HG03469 (cell line): ENCODE measurements around the gene RFFL.
"Not testable (repeated sequence)": the region's sequence is repeated elsewhere in the genome, so short reads cannot be mapped to it uniquely, and the experiment has no call there.

Experiments used
- ATAC-seq: cut with Tn5 transposase; IDR thresholded peaks from one replicate; pipeline ENCODE4 v1.9.1; 2021; ENCODE audit warnings: mild to moderate bottlenecking, moderate library complexity, moderate number of reproducible peaks; ENCODE audit not compliant: unreplicated experiment

RFFL gene

GRCh38 chr17:35010093-35010492, 53.4 kb downstream of the RFFL start:
- ATAC-seq = no peak

- no peak for ATAC-seq
Measured at GRCh38 chr17:35006961-35007360, 56.5 kb downstream of the RFFL start.

GRCh38 chr17:35006345-35006744, 57.2 kb downstream of the RFFL start:
- no peak for ATAC-seq

- ATAC-seq = no peak
Measured at GRCh38 chr17:35003778-35004177, 59.7 kb downstream of the RFFL start.

- no peak for ATAC-seq
Measured at GRCh38 chr17:35002876-35003551, 60.5 kb downstream of the RFFL start.

- no peak for ATAC-seq
Measured at GRCh38 chr17:35001549-35001948, 62.0 kb downstream of the RFFL start.

- not testable (repeated sequence) for ATAC-seq
Measured at GRCh38 chr17:35000965-35001364, 62.5 kb downstream of the RFFL start.

GRCh38 chr17:34999456-34999855, 64.1 kb downstream of the RFFL start:
- ATAC-seq = no peak

- no peak for ATAC-seq
Measured at GRCh38 chr17:34998205-34998604, 65.3 kb downstream of the RFFL start.

GRCh38 chr17:34997355-34997862, 66.1 kb downstream of the RFFL start:
- ATAC-seq = no peak

- ATAC-seq = no peak
Measured at GRCh38 chr17:34996422-34997285, 66.9 kb downstream of the RFFL start.

- no peak for ATAC-seq
Measured at GRCh38 chr17:34993031-34993430, 70.5 kb downstream of the RFFL start.

GRCh38 chr17:34991606-34992005, 71.9 kb downstream of the RFFL start:
- ATAC-seq = no peak

GRCh38 chr17:34990921-34991365, 72.6 kb downstream of the RFFL start:
- ATAC-seq = no peak

GRCh38 chr17:34989473-34989872, 74.0 kb downstream of the RFFL start:
- ATAC-seq = no peak

- ATAC-seq = no peak
Measured at GRCh38 chr17:34988644-34989043, 74.9 kb downstream of the RFFL start.

GRCh38 chr17:34987232-34987631, 76.3 kb downstream of the RFFL start:
- no peak for ATAC-seq

- no peak for ATAC-seq
Measured at GRCh38 chr17:34981538-34982241, 81.8 kb downstream of the RFFL start.

- ATAC-seq = peak; percentile 37
Measured at GRCh38 chr17:34980681-34981537, 82.6 kb downstream of the RFFL start.

- peak; percentile 61 for ATAC-seq
Measured at GRCh38 chr17:34980353-34980680, 83.2 kb downstream of the RFFL start, which contains the start of gene LIG3. TSS of gene LIG3 (plus strand) at chr17:34980512. CDS start at chr17:34983006, 2,494 bp downstream.
